HFFc6 (cell line): ENCODE data around the gene XIRP1. TPM values are rescaled to one million over a fixed set of nuclear protein-coding genes. Genes with fewer than 3 reads are reported as not detected.

Source experiments
- DNase-seq: peaks from one replicate; pipeline ENCODE4 v3.0.0-alpha.2; 2018
- H3K27ac Mint-ChIP-seq: 2 replicates; pipeline ENCODE4 v1.8.0; 2020; ENCODE audit warnings: mild to moderate bottlenecking, mixed read lengths
- H3K27me3 Mint-ChIP-seq: 2 replicates; pipeline ENCODE4 v1.8.0; 2021; ENCODE audit warnings: mild to moderate bottlenecking, moderate library complexity, mixed read lengths; ENCODE audit not compliant: insufficient read depth
- H3K36me3 Mint-ChIP-seq: 2 replicates; pipeline ENCODE4 v1.8.0; 2021; ENCODE audit warnings: low read depth, mixed read lengths
- H3K4me1 Mint-ChIP-seq: 2 replicates; pipeline ENCODE4 v1.8.0; 2020; ENCODE audit warnings: low read depth, mixed read lengths
- H3K4me3 Mint-ChIP-seq: 2 replicates; pipeline ENCODE4 v1.8.0; 2020; ENCODE audit warnings: mild to moderate bottlenecking, moderate library complexity, mixed read lengths
- H3K9me3 Mint-ChIP-seq: 2 replicates; pipeline ENCODE4 v1.8.0; 2020; ENCODE audit warnings: mild to moderate bottlenecking, mixed read lengths
- CTCF ChIP-seq: fragments of 200-600 bp; sonication (generic); IDR thresholded peaks from 2 replicates; pipeline ENCODE4 v1.5.0; 2021; ENCODE audit warnings: antibody characterized with exemption, mild to moderate bottlenecking
- total RNA-seq, 6 experiments: library from RNA; stranded (reverse); fragmentation: NEBNext Ultra II Directional; extraction: Animal tissue kit (Norgen Biotek cat#: 25700); gene quantifications; 2 replicates in 1 of 6; 3 replicates in 5 of 6; pipeline ENCODE4 v1.2.3, GENCODE V29; 2021

The XIRP1 gene
- total RNA-seq, 6 experiments from 2014 or later = not detected

- peaks cover 80% of the 10 kb centered on the region for H3K4me1 Mint-ChIP-seq
- DNase-seq = no peak
- peaks cover 10% of the 10 kb centered on the region for H3K36me3 Mint-ChIP-seq
- H3K27ac Mint-ChIP-seq = peak overlapping the region; percentile 98
- peak; percentile 41 for TF ChIP-seq CTCF
- peak overlapping the region; percentile 95 for H3K4me3 Mint-ChIP-seq
- H3K27me3 Mint-ChIP-seq = peaks cover 13% of the 10 kb centered on the region
- H3K9me3 Mint-ChIP-seq = no peaks in the 10 kb centered on the region
Measured at GRCh38 chr3:39150148-39150802, 42.1 kb downstream of the XIRP1 start.

GRCh38 chr3:39149498-39150147 is 42.8 kb downstream of the XIRP1 start:
- no peak for TF ChIP-seq CTCF
- no peak for DNase-seq
- H3K4me1 Mint-ChIP-seq = peaks cover 80% of the 10 kb centered on the region
- peaks cover 13% of the 10 kb centered on the region for H3K27me3 Mint-ChIP-seq
- peaks cover 12% of the 10 kb centered on the region for H3K36me3 Mint-ChIP-seq
- H3K27ac Mint-ChIP-seq = peak overlapping the region; percentile 98
- H3K9me3 Mint-ChIP-seq = no peaks in the 10 kb centered on the region
- peak overlapping the region; percentile 95 for H3K4me3 Mint-ChIP-seq

GRCh38 chr3:39149059-39149455 is 43.3 kb downstream of the XIRP1 start:
- H3K4me3 Mint-ChIP-seq = peak overlapping the region; percentile 95
- no peaks in the 10 kb centered on the region for H3K9me3 Mint-ChIP-seq
- H3K4me1 Mint-ChIP-seq = peaks cover 79% of the 10 kb centered on the region
- DNase-seq = no peak
- TF ChIP-seq CTCF = no peak
- H3K27ac Mint-ChIP-seq = peak overlapping the region; percentile 98
- H3K27me3 Mint-ChIP-seq = peaks cover 9% of the 10 kb centered on the region
- peaks cover 16% of the 10 kb centered on the region for H3K36me3 Mint-ChIP-seq

- DNase-seq = no peak
- peaks cover 16% of the 10 kb centered on the region for H3K36me3 Mint-ChIP-seq
- TF ChIP-seq CTCF = no peak
- peaks cover 9% of the 10 kb centered on the region for H3K27me3 Mint-ChIP-seq
- peak overlapping the region; percentile 95 for H3K4me3 Mint-ChIP-seq
- H3K9me3 Mint-ChIP-seq = no peaks in the 10 kb centered on the region
- peak overlapping the region; percentile 98 for H3K27ac Mint-ChIP-seq
- peaks cover 79% of the 10 kb centered on the region for H3K4me1 Mint-ChIP-seq
Measured at GRCh38 chr3:39148435-39149058, 43.8 kb downstream of the XIRP1 start.

- peaks cover 80% of the 10 kb centered on the region for H3K4me1 Mint-ChIP-seq
- no peaks in the 10 kb centered on the region for H3K9me3 Mint-ChIP-seq
- peaks cover 16% of the 10 kb centered on the region for H3K36me3 Mint-ChIP-seq
- DNase-seq = no peak
- peaks cover 10% of the 10 kb centered on the region for H3K27me3 Mint-ChIP-seq
- H3K27ac Mint-ChIP-seq = peak overlapping the region; percentile 98
- no peak for TF ChIP-seq CTCF
- peak overlapping the region; percentile 95 for H3K4me3 Mint-ChIP-seq
Measured at GRCh38 chr3:39147711-39148434, 44.5 kb downstream of the XIRP1 start.
